K562 (cell line): ENCODE measurements around the gene ANKS1B. TPM values are rescaled to one million over a fixed set of nuclear protein-coding genes. Genes with fewer than 3 reads are reported as not detected.

Source experiments
- ATAC-seq: fragments of 200-7000 bp; cut with Tn5 transposase; 3 replicates; pipeline ENCODE4 v1.9.1; 2020; ENCODE audit warnings: moderate library complexity
- BruUV-seq: library from RNA; stranded (reverse); fragments of 400-500 nt; replicated peaks from 2 replicates; lab custom pipeline; 2021; lab: Mats Ljungman, UMichigan
- CTCF ChIA-PET: fragments of 300-600 bp; formaldehyde crosslinking; extraction: SDS; loops from one replicate; lab custom pipeline; 2021; ENCODE audit warnings: low intra/inter-chr PET ratio; lab: Yijun Ruan, JAX
- POLR2A ChIA-PET: fragments of 300-600, 350-650 bp; sonication (Branson Sonifier 250); formaldehyde crosslinking; extraction: SDS; loops from one replicate; lab custom pipeline; 2021; ENCODE audit warnings: antibody characterized with exemption, inconsistent platforms; lab: Yijun Ruan, JAX
- DNase-seq, 4 experiments: peaks; one replicate each; pipeline versions ENCODE4 v3.0.0 to v3.0.0-alpha.2; 2011 to 2018; ENCODE audit warnings: low spot score in 3 of 4, mixed read lengths in 3 of 4; ENCODE audit errors: extremely low read depth in 1 of 4
- FAIRE-seq: peaks from 2 replicates; lab custom pipeline; 2011; peaks lifted over from hg19 to GRCh38; lab: Jason Lieb, UNC
- H2AFZ ChIP-seq: 2 replicates; pipeline ENCODE4 v1.6.0; 2011; ENCODE audit warnings: low read depth, low read length, control low read depth, inconsistent platforms
- H3K27ac ChIP-seq: fragments of 200-600 bp; 3 replicates; pipeline ENCODE4 v1.8.0; 2011; ENCODE audit warnings: low read depth, mild to moderate bottlenecking, control low read depth, inconsistent platforms, low read length, moderate library complexity, mixed read lengths; ENCODE audit errors: extremely low read depth
- H3K27me3 ChIP-seq, 2 experiments: fragments of 300-600 bp in 1 of 2; 2 replicates in 1 of 2; 3 replicates in 1 of 2; pipeline versions ENCODE4 v1.6.0 to v1.8.0; 2011; ENCODE audit warnings: inconsistent platforms in 2 of 2, low read length in 2 of 2, mild to moderate bottlenecking in 1 of 2, mixed read lengths in 1 of 2, moderate library complexity in 1 of 2; ENCODE audit not compliant: control insufficient read depth in 2 of 2, insufficient read depth in 2 of 2
- H3K36me3 ChIP-seq: fragments of 300-600 bp; 3 replicates; pipeline ENCODE4 v1.8.0; 2011; ENCODE audit warnings: mild to moderate bottlenecking, low read length, inconsistent platforms; ENCODE audit not compliant: control insufficient read depth, insufficient read depth
- H3K4me1 ChIP-seq, 2 experiments: fragments of 200-600 bp in 1 of 2; replicated peaks in 1 of 2; 2 replicates in 1 of 2; 3 replicates in 1 of 2; pipeline versions ENCODE4 v1.5.1 to v1.8.0; 2011; ENCODE audit warnings: inconsistent platforms in 2 of 2, low read length in 2 of 2, mild to moderate bottlenecking in 1 of 2, mixed read lengths in 1 of 2, moderate library complexity in 1 of 2; ENCODE audit not compliant: control insufficient read depth in 2 of 2, insufficient read depth in 2 of 2
- H3K4me2 ChIP-seq: 2 replicates; pipeline ENCODE4 v1.6.1; 2011; ENCODE audit warnings: low read length, control low read depth, inconsistent platforms, mixed read lengths; ENCODE audit not compliant: insufficient read depth
- H3K4me3 ChIP-seq: fragments of 200-600 bp; sonication (generic), shearing (Covaris generic); 2 replicates; pipeline ENCODE4 v1.5.1; 2016; ENCODE audit warnings: control low read depth, inconsistent platforms
- H3K79me2 ChIP-seq: fragments of 200-600 bp; 3 replicates; pipeline ENCODE4 v1.8.0; 2011; ENCODE audit warnings: low read length, inconsistent platforms; ENCODE audit not compliant: control insufficient read depth, insufficient read depth
- H3K9ac ChIP-seq, 2 experiments: 2 replicates each; pipeline versions ENCODE4 v1.6.0 to v1.6.1; 2011; ENCODE audit warnings: low read depth in 2 of 2, low read length in 2 of 2, control low read depth in 1 of 2, inconsistent platforms in 1 of 2, mild to moderate bottlenecking in 1 of 2, mixed read lengths in 1 of 2; ENCODE audit not compliant: insufficient read depth in 1 of 2
- H3K9me1 ChIP-seq: one replicate; pipeline ENCODE4 v1.6.0; 2011; ENCODE audit warnings: inconsistent platforms, mild to moderate bottlenecking, low read length, moderate library complexity; ENCODE audit not compliant: control insufficient read depth, insufficient read depth
- H3K9me3 ChIP-seq: replicated peaks from 2 replicates; pipeline ENCODE4 v1.5.1; 2011; ENCODE audit warnings: low read depth, low read length, inconsistent platforms; ENCODE audit not compliant: control insufficient read depth, insufficient read depth
- H4K20me1 ChIP-seq: replicated peaks from 2 replicates; pipeline ENCODE4 v1.6.1; 2011; ENCODE audit warnings: low read length, inconsistent platforms, mixed read lengths; ENCODE audit not compliant: control insufficient read depth, insufficient read depth
- KHSRP ChIP-seq: fragments of 450-650 bp; IDR thresholded peaks from 2 replicates; pipeline ENCODE4 v1.6.1; 2017
- TAL1 ChIP-seq: fragments of 450-650 bp; IDR thresholded peaks from 2 replicates; pipeline ENCODE4 v1.6.1; 2016; ENCODE audit warnings: mild to moderate bottlenecking
- TARDBP ChIP-seq: fragments of 450-650 bp; IDR thresholded peaks from 2 replicates; pipeline ENCODE4 v1.6.1; 2016
- ZBTB9 ChIP-seq: fragments of 450-650 bp; formaldehyde crosslinking; IDR thresholded peaks from 2 replicates; pipeline ENCODE4 v1.4.0; 2020; ENCODE audit warnings: mild to moderate bottlenecking, moderate library complexity
- ZNF57 ChIP-seq: fragments of 450-650 bp; formaldehyde crosslinking; IDR thresholded peaks from 2 replicates; pipeline ENCODE4 v1.4.0; 2020; ENCODE audit warnings: mild to moderate bottlenecking, moderate library complexity
- WGBS: fragments of 100-300 bp; shearing (Covaris generic); methylation state at CpG from one replicate; pipeline ENCODE4 v1.1.6; 2016; ENCODE audit warnings: low coverage, mixed read lengths; ENCODE audit not compliant: insufficient coverage; ENCODE audit errors: missing lambda C conversion rate; 5-methylcytosine and 5-hydroxymethylcytosine counted together
- in situ Hi-C: fragments of 300-500 bp; cut with MboI; formaldehyde crosslinking; loops from 4 replicates; pipeline ENCODE4 v1.15.0; 2018; ENCODE audit warnings: inconsistent platforms, mixed read lengths
- intact Hi-C: fragments of 100-400 bp; cut with micrococcal nuclease; formaldehyde crosslinking; loops from 2 replicates; pipeline ENCODE4 v1.14.2; 2022
- polyA plus RNA-seq, 8 experiments: library from polyadenylated mRNA; depleted of rRNA in 4 of 8; stranded (reverse) in 5 of 8; unstranded in 3 of 8; fragments of >200 nt; fragmentation: Nextera tagmentation in 2 of 8; fragmentation: Illumina TruSeq in 1 of 8; extraction: Ambion mirVana in 2 of 8; extraction: Trizol in 1 of 8; gene quantifications; 2 replicates each; pipeline versions ENCODE4 v1.2.1 to v1.2.3, GENCODE V29; 2011 to 2014; ENCODE audit warnings: inconsistent platforms in 1 of 8, missing spikeins in 1 of 8
- total RNA-seq, 7 experiments: library from RNA; depleted of rRNA in 6 of 7; stranded (reverse); fragments of >200 nt in 6 of 7; fragmentation: Illumina TruSeq in 2 of 7; extraction: Trizol in 2 of 7; gene quantifications; 2 replicates each; pipeline versions ENCODE4 v1.2.1 to v1.2.3, GENCODE V29; 2011 to 2021; ENCODE audit warnings: low replicate concordance in 1 of 7

The ANKS1B gene
- total and polyA plus RNA-seq, 9 of the 15 experiments (the other 6 are each of a cell fraction or from before 2014, with no cell fraction given), result 0.04 to 0.47 (median 0.28) TPM; not detected in 4

- no peak for ATAC-seq
- in situ Hi-C loops (no loop called here), intact Hi-C loops (no loop called here)
- ChIA-PET CTCF (no interaction called here), POLR2A (no interaction called here)
- no peaks in the 10 kb centered on the region for H3K9me1 ChIP-seq
- H4K20me1 ChIP-seq, result no peaks in the 10 kb centered on the region; the same call in 1 of the 2 replicates
- no peak for FAIRE-seq
- TF ChIP-seq TAL1, result no peak
- no peak for TF ChIP-seq ZBTB9 (CRISPR knock-in tag)
- no peak for TF ChIP-seq ZNF57
- no peak for TF ChIP-seq TARDBP
- TF ChIP-seq KHSRP, result no peak
- no peak overlapping the region for H3K4me2 ChIP-seq
- H3K4me1 ChIP-seq, result no peaks in the 10 kb centered on the region
- WGBS, result 0% methylated on average over 8 of the region's 8 CpGs
- no peak overlapping the region for H3K4me3 ChIP-seq
- no TSS peak for BruUV-seq
- H3K27me3 ChIP-seq, result peaks cover 0 to 4% of the 10 kb centered on the region in 2 experiments; a peak in 1 of 5 replicates
- H2AFZ ChIP-seq, result no peak overlapping the region
- H3K9me3 ChIP-seq, result no peaks in the 10 kb centered on the region
- H3K79me2 ChIP-seq, result no peaks in the 10 kb centered on the region
- H3K9ac ChIP-seq, result no peak overlapping the region
- DNase-seq, result no peak
- H3K36me3 ChIP-seq, result no peaks in the 10 kb centered on the region
- no peak overlapping the region for H3K27ac ChIP-seq
Observed at GRCh38 chr12:98828802-98829600, 1155.7 kb downstream of the ANKS1B start.
